ENCODE results near the gene CDK14.

Gene CDK14

DNA sequence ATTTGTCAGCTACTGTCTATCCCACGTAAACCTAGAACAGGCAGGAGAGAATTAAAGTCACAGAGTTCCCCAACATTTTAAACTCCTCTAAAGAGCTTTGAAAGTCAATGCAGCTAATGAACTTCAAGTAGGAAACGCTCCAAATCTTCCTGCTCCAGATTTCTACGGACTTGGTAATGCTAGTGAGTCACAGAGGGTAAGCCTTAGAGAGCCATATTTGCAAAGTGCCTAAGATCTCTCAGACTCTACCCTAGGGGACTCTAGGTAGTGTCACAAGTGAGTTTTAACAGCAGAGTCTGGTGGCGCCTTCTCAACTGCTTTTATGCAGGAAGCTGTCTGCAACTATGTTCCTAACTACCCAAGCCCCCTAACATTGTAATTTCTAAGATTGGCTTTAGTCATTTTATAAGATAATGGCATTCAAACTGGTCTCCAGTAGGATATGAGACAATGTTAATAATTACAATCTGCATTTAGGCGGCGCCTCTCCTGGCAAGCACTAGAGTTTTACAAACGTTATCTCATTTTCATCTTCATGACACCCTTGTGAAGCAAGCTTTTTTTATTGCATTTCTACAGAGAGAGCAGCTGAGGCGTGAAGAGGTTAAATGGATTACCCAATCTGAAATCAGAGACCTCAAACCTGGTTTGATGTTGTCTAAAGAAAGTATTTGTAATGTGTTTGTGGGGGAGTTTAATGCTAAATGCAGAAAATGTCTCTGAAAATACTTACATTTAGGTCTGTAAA, 646.1 kb downstream of the CDK14 start:
- DNase-seq: no peak
- no peaks in the 10 kb centered on the region for H3K9me3 ChIP-seq (ENCODE audit: insufficient read depth, low read depth, low read length)
- H4K8ac ChIP-seq (ENCODE audit: low read depth, low read length): no peak overlapping the region
- H2BK120ac ChIP-seq (ENCODE audit: insufficient read depth, low read length, poor library complexity): no peak overlapping the region
- H2BK12ac ChIP-seq (ENCODE audit: low read length): no peak overlapping the region
- H3K9ac ChIP-seq (ENCODE audit: low read length): no peak overlapping the region
- H3K79me2 ChIP-seq (ENCODE audit: control insufficient read depth, insufficient read depth, low read length, poor library complexity): no peaks in the 10 kb centered on the region
- no peak overlapping the region for H2AFZ ChIP-seq (ENCODE audit: insufficient read depth, low read length, poor library complexity)
- H3K18ac ChIP-seq (ENCODE audit: low read length): no peak overlapping the region
- H3K4ac ChIP-seq (ENCODE audit: low read depth, low read length): no peak overlapping the region
- H3K27ac ChIP-seq (ENCODE audit: low read depth, low read length): no peak overlapping the region
- WGBS (ENCODE audit: extremely low coverage, insufficient coverage, insufficient read length): no CpG with 5 or more reads among the region's 8 CpGs
- H3K14ac ChIP-seq (ENCODE audit: low read length): no peak overlapping the region
- H4K12ac ChIP-seq (ENCODE audit: low read depth, low read length): no peak overlapping the region
- no peak overlapping the region for H3K23ac ChIP-seq (ENCODE audit: low read length)
- no peak overlapping the region for H2AK5ac ChIP-seq (ENCODE audit: low read length)
- no peaks in the 10 kb centered on the region for H3K36me3 ChIP-seq (ENCODE audit: control insufficient read depth in 1 of 2, insufficient read depth in 2 of 2, low read length in 2 of 2)
- no peaks in the 10 kb centered on the region for H3K27me3 ChIP-seq (ENCODE audit: insufficient read depth, low read length)
- H3K4me3 ChIP-seq (ENCODE audit: low read depth, low read length): no peak overlapping the region
- no peak overlapping the region for H4K91ac ChIP-seq (ENCODE audit: low read depth, low read length)
- H2BK5ac ChIP-seq (ENCODE audit: low read depth, low read length, poor library complexity): no peak overlapping the region
- H3K79me1 ChIP-seq (ENCODE audit: low read length): no peaks in the 10 kb centered on the region
- H3K4me1 ChIP-seq (ENCODE audit: control insufficient read depth in 1 of 2, insufficient read depth in 2 of 2, low read length in 2 of 2): peaks cover 0 to 4% of the 10 kb centered on the region in 2 experiments
- H3K4me2 ChIP-seq (ENCODE audit: low read length): no peak overlapping the region

GRCh38 chr7:91243591-91244301, 647.6 kb downstream of the CDK14 start:
- H2AFZ ChIP-seq (ENCODE audit: insufficient read depth, low read length, poor library complexity): no peak overlapping the region
- no peak overlapping the region for H4K91ac ChIP-seq (ENCODE audit: low read depth, low read length)
- no peak overlapping the region for H3K23ac ChIP-seq (ENCODE audit: low read length)
- H2BK12ac ChIP-seq (ENCODE audit: low read length): no peak overlapping the region
- no peak overlapping the region for H3K18ac ChIP-seq (ENCODE audit: low read length)
- H3K14ac ChIP-seq (ENCODE audit: low read length): no peak overlapping the region
- no peak overlapping the region for H4K8ac ChIP-seq (ENCODE audit: low read depth, low read length)
- H3K9me3 ChIP-seq (ENCODE audit: insufficient read depth, low read depth, low read length): no peaks in the 10 kb centered on the region
- no peak overlapping the region for H3K4me3 ChIP-seq (ENCODE audit: low read depth, low read length)
- no peaks in the 10 kb centered on the region for H3K27me3 ChIP-seq (ENCODE audit: insufficient read depth, low read length)
- no peak overlapping the region for H4K12ac ChIP-seq (ENCODE audit: low read depth, low read length)
- H3K79me2 ChIP-seq (ENCODE audit: control insufficient read depth, insufficient read depth, low read length, poor library complexity): no peaks in the 10 kb centered on the region
- peak; percentile 6 to 60 for DNase-seq
- no peak overlapping the region for H2BK120ac ChIP-seq (ENCODE audit: insufficient read depth, low read length, poor library complexity)
- peaks cover 0 to 4% of the 10 kb centered on the region in 2 experiments for H3K4me1 ChIP-seq (ENCODE audit: control insufficient read depth in 1 of 2, insufficient read depth in 2 of 2, low read length in 2 of 2)
- H2BK5ac ChIP-seq (ENCODE audit: low read depth, low read length, poor library complexity): no peak overlapping the region
- no CpG with 5 or more reads among the region's 6 CpGs for WGBS (ENCODE audit: extremely low coverage, insufficient coverage, insufficient read length)
- no peaks in the 10 kb centered on the region for H3K79me1 ChIP-seq (ENCODE audit: low read length)
- H3K36me3 ChIP-seq (ENCODE audit: control insufficient read depth in 1 of 2, insufficient read depth in 2 of 2, low read length in 2 of 2): no peaks in the 10 kb centered on the region
- no peak overlapping the region for H3K27ac ChIP-seq (ENCODE audit: low read depth, low read length)
- no peak overlapping the region for H2AK5ac ChIP-seq (ENCODE audit: low read length)
- no peak overlapping the region for H3K4ac ChIP-seq (ENCODE audit: low read depth, low read length)
- H3K9ac ChIP-seq (ENCODE audit: low read length): no peak overlapping the region
- no peak overlapping the region for H3K4me2 ChIP-seq (ENCODE audit: low read length)

DNA sequence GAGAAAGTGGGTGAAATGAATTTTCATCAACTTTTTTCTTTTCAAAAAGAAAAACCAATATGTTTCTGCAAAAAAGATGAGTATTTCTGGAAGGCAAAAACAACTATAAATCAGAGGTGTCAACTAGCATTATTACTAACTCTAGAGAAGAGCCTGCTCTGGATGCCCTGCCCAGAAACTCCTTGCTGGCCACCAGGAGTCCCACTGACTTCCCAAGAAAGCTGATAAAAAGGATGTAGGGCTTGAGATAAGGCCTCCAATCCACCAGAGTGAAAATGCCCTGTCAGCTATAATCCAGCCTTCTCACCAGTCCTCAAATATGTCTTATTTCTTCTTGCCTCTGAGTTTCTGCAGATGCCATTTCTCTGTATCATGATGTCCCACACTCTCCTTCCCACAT, 651.4 kb downstream of the CDK14 start:
- Histone ChIP-seq H3K4ac (ENCODE audit: low read depth, low read length) (no peak overlapping the region), H2BK5ac (ENCODE audit: low read depth, low read length, poor library complexity) (no peak overlapping the region), H3K79me1 (ENCODE audit: low read length) (no peaks in the 10 kb centered on the region), H2AFZ (ENCODE audit: insufficient read depth, low read length, poor library complexity) (no peak overlapping the region), H3K9ac (ENCODE audit: low read length) (no peak overlapping the region), H4K91ac (ENCODE audit: low read depth, low read length) (no peak overlapping the region), H3K14ac (ENCODE audit: low read length) (no peak overlapping the region), H2BK120ac (ENCODE audit: insufficient read depth, low read length, poor library complexity) (no peak overlapping the region), H3K4me2 (ENCODE audit: low read length) (no peak overlapping the region), H3K23ac (ENCODE audit: low read length) (no peak overlapping the region), H3K36me3 (ENCODE audit: control insufficient read depth in 1 of 2, insufficient read depth in 2 of 2, low read length in 2 of 2) (no peaks in the 10 kb centered on the region), H2BK12ac (ENCODE audit: low read length) (no peak overlapping the region), H2AK5ac (ENCODE audit: low read length) (no peak overlapping the region), H4K8ac (ENCODE audit: low read depth, low read length) (no peak overlapping the region), H3K4me1 (ENCODE audit: control insufficient read depth in 1 of 2, insufficient read depth in 2 of 2, low read length in 2 of 2) (peaks cover 3 to 6% of the 10 kb centered on the region in 2 experiments), H3K27me3 (ENCODE audit: insufficient read depth, low read length) (no peaks in the 10 kb centered on the region), H3K4me3 (ENCODE audit: low read depth, low read length) (no peak overlapping the region), H3K79me2 (ENCODE audit: control insufficient read depth, insufficient read depth, low read length, poor library complexity) (no peaks in the 10 kb centered on the region), H4K12ac (ENCODE audit: low read depth, low read length) (no peak overlapping the region), H3K18ac (ENCODE audit: low read length) (no peak overlapping the region), H3K27ac (ENCODE audit: low read depth, low read length) (no peak overlapping the region), H3K9me3 (ENCODE audit: insufficient read depth, low read depth, low read length) (no peaks in the 10 kb centered on the region)
- DNase-seq: no peak

GRCh38 chr7:91248996-91249395, 652.9 kb downstream of the CDK14 start:
- peak; percentile 74 to 79 for DNase-seq
- no peaks in the 10 kb centered on the region for H3K9me3 ChIP-seq (ENCODE audit: insufficient read depth, low read depth, low read length)
- H3K79me2 ChIP-seq (ENCODE audit: control insufficient read depth, insufficient read depth, low read length, poor library complexity): no peaks in the 10 kb centered on the region
- H3K4ac ChIP-seq (ENCODE audit: low read depth, low read length): no peak overlapping the region
- no peak overlapping the region for H3K9ac ChIP-seq (ENCODE audit: low read length)
- peaks cover 3 to 6% of the 10 kb centered on the region in 2 experiments for H3K4me1 ChIP-seq (ENCODE audit: control insufficient read depth in 1 of 2, insufficient read depth in 2 of 2, low read length in 2 of 2)
- peak overlapping the region; percentile 53 for H2BK12ac ChIP-seq (ENCODE audit: low read length)
- no peak overlapping the region for H2AFZ ChIP-seq (ENCODE audit: insufficient read depth, low read length, poor library complexity)
- no peak overlapping the region for H2AK5ac ChIP-seq (ENCODE audit: low read length)
- H3K36me3 ChIP-seq (ENCODE audit: control insufficient read depth in 1 of 2, insufficient read depth in 2 of 2, low read length in 2 of 2): no peaks in the 10 kb centered on the region
- no peak overlapping the region for H3K4me2 ChIP-seq (ENCODE audit: low read length)
- no peak overlapping the region for H4K8ac ChIP-seq (ENCODE audit: low read depth, low read length)
- no peak overlapping the region for H3K27ac ChIP-seq (ENCODE audit: low read depth, low read length)
- H3K14ac ChIP-seq (ENCODE audit: low read length): no peak overlapping the region
- H3K4me3 ChIP-seq (ENCODE audit: low read depth, low read length): no peak overlapping the region
- H3K18ac ChIP-seq (ENCODE audit: low read length): peak overlapping the region; percentile 26
- H3K23ac ChIP-seq (ENCODE audit: low read length): no peak overlapping the region
- no peak overlapping the region for H2BK120ac ChIP-seq (ENCODE audit: insufficient read depth, low read length, poor library complexity)
- no peak overlapping the region for H4K12ac ChIP-seq (ENCODE audit: low read depth, low read length)
- H3K79me1 ChIP-seq (ENCODE audit: low read length): no peaks in the 10 kb centered on the region
- H2BK5ac ChIP-seq (ENCODE audit: low read depth, low read length, poor library complexity): no peak overlapping the region
- no peak overlapping the region for H4K91ac ChIP-seq (ENCODE audit: low read depth, low read length)
- WGBS (ENCODE audit: extremely low coverage, insufficient coverage, insufficient read length): no CpG with 5 or more reads among the region's 2 CpGs
- H3K27me3 ChIP-seq (ENCODE audit: insufficient read depth, low read length): no peaks in the 10 kb centered on the region
